HepG2 (cell line): ENCODE results near the gene TRIP4.
"Not testable (repeated sequence)": the region's sequence is repeated elsewhere in the genome, so short reads cannot be mapped to it uniquely, and the experiment has no call there.

ENCODE experiments used
- BHLHE40 ChIP-seq: IDR thresholded peaks from 2 replicates; pipeline ENCODE4 v1.6.1; 2011; ENCODE audit warnings: low read length, improper control_type of control experiment
- CTCF ChIP-seq: sonication (generic); formaldehyde crosslinking; IDR thresholded peaks from 2 replicates; pipeline ENCODE4 v1.5.0; 2020; ENCODE audit warnings: mild to moderate bottlenecking, missing genetic modification reagents, moderate library complexity
- PPARG ChIP-seq: conservative IDR thresholded peaks from 2 replicates; pipeline ENCODE4 v1.6.1; 2016; ENCODE audit warnings: missing biosample characterization, missing genetic modification reagents
- SETDB1 ChIP-seq: sonication (generic); formaldehyde crosslinking; IDR thresholded peaks from 2 replicates; pipeline ENCODE4 v1.5.1; 2020; ENCODE audit warnings: missing genetic modification reagents, mild to moderate bottlenecking, borderline replicate concordance
- ZNF230 ChIP-seq: sonication (generic); formaldehyde crosslinking; IDR thresholded peaks from 2 replicates; pipeline ENCODE4 v1.4.0; 2020; ENCODE audit warnings: mild to moderate bottlenecking, missing genetic modification reagents
- ZNF282 ChIP-seq: fragments of 450-650 bp; IDR thresholded peaks from 2 replicates; pipeline ENCODE4 v1.6.1; 2018; ENCODE audit not compliant: partially characterized antibody
- ZNF598 ChIP-seq: sonication (generic); formaldehyde crosslinking; IDR thresholded peaks from 2 replicates; pipeline ENCODE4 v1.5.1; 2020; ENCODE audit warnings: mild to moderate bottlenecking, missing genetic modification reagents, borderline replicate concordance
- ZNF841 ChIP-seq: sonication (generic); formaldehyde crosslinking; IDR thresholded peaks from 2 replicates; pipeline ENCODE4 v1.8.1; 2023; ENCODE audit warnings: missing genetic modification reagents, borderline replicate concordance
- ZNF891 ChIP-seq: sonication (generic); formaldehyde crosslinking; IDR thresholded peaks from 2 replicates; pipeline ENCODE4 v1.5.0; 2020; ENCODE audit warnings: mild to moderate bottlenecking, missing genetic modification reagents

- TF ChIP-seq ZNF230 (CRISPR knock-in tag); BHLHE40; ZNF841 (CRISPR knock-in tag); CTCF (CRISPR knock-in tag); ZNF891 (CRISPR knock-in tag); ZNF598; ZNF282; PPARG (CRISPR knock-in tag); SETDB1: not testable (repeated sequence)
These were observed 16.3 kb upstream of the TRIP4 start for GRCh38 chr15:64371383-64371782.
